BJ (cell line): Measurements from ENCODE around the gene UBL5. TPM values are rescaled to one million over a fixed set of nuclear protein-coding genes. Genes with fewer than 3 reads are reported as not detected.

Experiments
- CTCF ChIA-PET: fragments of 350-600 bp; formaldehyde crosslinking; extraction: SDS; loops from one replicate; lab custom pipeline; 2021; ENCODE audit warnings: antibody characterized with exemption, inconsistent platforms; lab: Yijun Ruan, JAX
- POLR2A ChIA-PET: fragments of 300-600 bp; sonication (Branson Sonifier 250); formaldehyde crosslinking; extraction: SDS; loops from one replicate; lab custom pipeline; 2021; ENCODE audit warnings: antibody characterized with exemption; lab: Charles Lee
- DNase-seq: peaks from one replicate; pipeline ENCODE4 v3.0.0-alpha.2; 2011; ENCODE audit warnings: low read depth
- H3K27me3 ChIP-seq: 2 replicates; pipeline ENCODE4 v1.6.0; 2011; ENCODE audit warnings: low read length; ENCODE audit not compliant: control insufficient read depth, insufficient read depth
- H3K36me3 ChIP-seq: 2 replicates; pipeline ENCODE4 v1.5.1; 2011; ENCODE audit warnings: low read length; ENCODE audit not compliant: control insufficient read depth, insufficient read depth
- H3K4me3 ChIP-seq: 2 replicates; pipeline ENCODE4 v1.5.1; 2011; ENCODE audit warnings: low read depth, mild to moderate bottlenecking, control low read depth, low read length
- polyA plus RNA-seq: library from polyadenylated mRNA; depleted of rRNA; stranded (reverse); fragments of >200 nt; gene quantifications from 2 replicates; pipeline ENCODE4 v1.2.3, GENCODE V29; 2011
- TF ChIP-seq, protein P1 (sequence below): IDR thresholded peaks from 2 replicates; pipeline ENCODE4 v1.5.1; 2011; ENCODE audit warnings: low read depth, mild to moderate bottlenecking, control low read depth, inconsistent platforms, low read length, moderate library complexity; ENCODE audit not compliant: insufficient read depth

Gene UBL5
- polyA plus RNA-seq, 1 experiment: 506 TPM

DNA sequence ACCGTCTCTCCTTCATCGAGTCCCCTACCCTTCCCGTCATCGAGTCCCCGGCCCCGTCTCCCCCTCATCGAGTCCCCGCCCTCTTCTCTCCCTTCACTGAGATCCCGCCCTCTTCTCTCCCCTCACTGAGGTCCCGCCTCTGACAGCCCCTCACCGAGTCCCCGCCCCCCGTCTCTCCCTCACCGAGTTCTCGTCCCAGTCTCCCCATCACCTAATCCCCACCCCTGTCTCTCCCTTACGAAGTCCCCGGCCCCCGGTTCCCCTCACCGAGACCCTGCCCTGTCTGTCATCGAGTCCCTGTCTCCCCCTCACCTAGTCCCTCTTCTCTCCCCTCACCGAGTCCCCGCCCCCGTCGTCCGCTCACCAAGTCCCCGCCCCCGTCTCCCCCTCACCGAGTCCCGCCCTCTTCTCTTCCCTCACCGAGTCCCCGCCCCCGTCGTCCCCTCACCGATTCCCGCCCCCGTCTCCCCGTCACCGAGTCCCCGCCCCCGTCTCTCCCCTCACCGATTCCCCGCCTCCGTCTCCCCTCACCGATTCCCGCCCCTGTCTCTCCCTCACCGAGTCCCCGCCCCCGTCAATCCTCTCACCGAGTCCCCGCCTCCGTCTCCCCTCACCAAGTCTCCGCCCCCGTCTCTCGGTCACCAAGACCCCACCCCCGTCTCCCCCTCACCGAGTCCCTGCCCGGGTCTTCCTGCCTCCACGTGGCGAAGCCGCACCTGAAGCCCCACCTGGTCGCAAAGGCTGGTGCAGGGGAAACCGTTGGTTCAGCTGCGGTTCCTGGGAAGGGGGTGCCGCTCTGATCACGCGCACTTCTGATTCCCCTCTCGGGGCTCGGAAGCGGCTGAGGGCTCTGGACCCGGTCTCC, 35.3 kb upstream of the UBL5 start:
- no peaks in the 10 kb centered on the region for H3K36me3 ChIP-seq
- TF ChIP-seq, protein P1, sequence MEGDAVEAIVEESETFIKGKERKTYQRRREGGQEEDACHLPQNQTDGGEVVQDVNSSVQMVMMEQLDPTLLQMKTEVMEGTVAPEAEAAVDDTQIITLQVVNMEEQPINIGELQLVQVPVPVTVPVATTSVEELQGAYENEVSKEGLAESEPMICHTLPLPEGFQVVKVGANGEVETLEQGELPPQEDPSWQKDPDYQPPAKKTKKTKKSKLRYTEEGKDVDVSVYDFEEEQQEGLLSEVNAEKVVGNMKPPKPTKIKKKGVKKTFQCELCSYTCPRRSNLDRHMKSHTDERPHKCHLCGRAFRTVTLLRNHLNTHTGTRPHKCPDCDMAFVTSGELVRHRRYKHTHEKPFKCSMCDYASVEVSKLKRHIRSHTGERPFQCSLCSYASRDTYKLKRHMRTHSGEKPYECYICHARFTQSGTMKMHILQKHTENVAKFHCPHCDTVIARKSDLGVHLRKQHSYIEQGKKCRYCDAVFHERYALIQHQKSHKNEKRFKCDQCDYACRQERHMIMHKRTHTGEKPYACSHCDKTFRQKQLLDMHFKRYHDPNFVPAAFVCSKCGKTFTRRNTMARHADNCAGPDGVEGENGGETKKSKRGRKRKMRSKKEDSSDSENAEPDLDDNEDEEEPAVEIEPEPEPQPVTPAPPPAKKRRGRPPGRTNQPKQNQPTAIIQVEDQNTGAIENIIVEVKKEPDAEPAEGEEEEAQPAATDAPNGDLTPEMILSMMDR: no peak
- CTCF ChIA-PET: interaction anchor here (1.0 to 1.8 kb wide), 2 partner anchors 15 to 206 kb away, joined by 3 to 4 read pairs; no protein-coding TSS in a partner anchor
- DNase-seq: peak; percentile 47
- POLR2A ChIA-PET: no interaction called here
- no peaks in the 10 kb centered on the region for H3K27me3 ChIP-seq
- peak overlapping the region; percentile 88 for H3K4me3 ChIP-seq

- no peak for DNase-seq
- Histone ChIP-seq H3K4me3 (peak overlapping the region; percentile 88), H3K27me3 (no peaks in the 10 kb centered on the region), H3K36me3 (no peaks in the 10 kb centered on the region)
- ChIA-PET CTCF (interaction anchor here (1.0 to 1.8 kb wide), 3 partner anchors 16 to 206 kb away, joined by 3 to 4 read pairs (median 4); no protein-coding TSS in a partner anchor), POLR2A (no interaction called here)
- TF ChIP-seq, protein P1: no peak
Measured at GRCh38 chr19:9793071-9793591, 34.6 kb upstream of the UBL5 start.

DNA sequence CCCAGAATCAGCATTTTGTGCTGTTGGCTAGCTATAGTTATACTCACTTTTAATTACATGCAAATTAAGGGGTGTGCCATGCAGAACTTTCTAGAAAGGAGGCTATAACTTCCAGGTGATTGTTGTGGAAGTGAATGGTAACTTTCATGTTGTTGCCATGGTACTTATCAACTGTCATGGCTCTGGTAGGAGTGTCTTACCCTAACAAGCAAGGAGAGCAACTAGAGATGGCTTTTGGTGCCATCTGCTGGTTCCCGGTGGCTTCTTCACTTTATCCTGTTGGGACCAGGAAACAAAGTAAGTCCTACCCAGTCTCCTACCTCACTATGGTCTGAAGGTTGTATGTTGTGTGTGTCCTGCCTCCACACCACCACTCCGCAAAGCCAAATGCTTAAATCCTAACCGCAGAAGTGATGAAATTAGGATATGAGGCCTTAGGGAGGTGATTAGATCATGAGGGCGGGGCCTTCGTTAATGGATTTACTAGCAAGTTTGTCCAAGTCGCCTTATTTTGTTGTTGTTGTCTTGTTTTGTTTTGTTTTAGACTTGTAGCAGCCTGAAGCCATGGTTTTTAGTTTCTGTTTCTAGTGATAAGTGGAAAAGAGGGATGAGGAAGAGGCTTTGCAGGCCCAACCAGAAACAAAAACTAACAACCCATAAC, 31.5 kb upstream of the UBL5 start:
- TF ChIP-seq, protein P1: peak; percentile 80
- Histone ChIP-seq H3K4me3 (no peak overlapping the region), H3K27me3 (no peaks in the 10 kb centered on the region), H3K36me3 (no peaks in the 10 kb centered on the region)
- POLR2A ChIA-PET: no interaction called here
- peak; percentile 69 for DNase-seq
- CTCF ChIA-PET: interaction anchor here (0.6 to 3.0 kb wide), 7 partner anchors 17 to 591 kb away, joined by 3 to 21 read pairs (median 5); partner anchors contain the start of gene FBXL12

- ChIA-PET POLR2A (no interaction called here), CTCF (interaction anchor here (1.0 to 3.0 kb wide), 5 partner anchors 9 to 592 kb away, joined by 4 to 21 read pairs (median 11); partner anchors contain the start of gene FBXL12)
- DNase-seq: no peak
- no peaks in the 10 kb centered on the region for H3K27me3 ChIP-seq
- H3K4me3 ChIP-seq: no peak overlapping the region
- no peaks in the 10 kb centered on the region for H3K36me3 ChIP-seq
- TF ChIP-seq, protein P1: no peak
Measured at GRCh38 chr19:9797871-9798270, 29.8 kb upstream of the UBL5 start.

GRCh38 chr19:9799162-9799561, 28.6 kb upstream of the UBL5 start:
- no peaks in the 10 kb centered on the region for H3K27me3 ChIP-seq
- no peak for DNase-seq
- ChIA-PET CTCF (interaction anchor here (0.9 to 2.5 kb wide), 4 partner anchors 7 to 594 kb away, joined by 3 to 11 read pairs (median 5); no protein-coding TSS in a partner anchor), POLR2A (no interaction called here)
- TF ChIP-seq, protein P1: no peak
- no peak overlapping the region for H3K4me3 ChIP-seq
- no peaks in the 10 kb centered on the region for H3K36me3 ChIP-seq
